Measurements from ENCODE around the gene PDE4B. TPM values are rescaled to one million over a fixed set of nuclear protein-coding genes. Genes with fewer than 3 reads are reported as not detected.
"Not testable (repeated sequence)": the region's sequence is repeated elsewhere in the genome, so short reads cannot be mapped to it uniquely, and the experiment has no call there.

PDE4B gene
- total RNA-seq, 1 experiment from 2014 or later: 9.4 TPM

DNA sequence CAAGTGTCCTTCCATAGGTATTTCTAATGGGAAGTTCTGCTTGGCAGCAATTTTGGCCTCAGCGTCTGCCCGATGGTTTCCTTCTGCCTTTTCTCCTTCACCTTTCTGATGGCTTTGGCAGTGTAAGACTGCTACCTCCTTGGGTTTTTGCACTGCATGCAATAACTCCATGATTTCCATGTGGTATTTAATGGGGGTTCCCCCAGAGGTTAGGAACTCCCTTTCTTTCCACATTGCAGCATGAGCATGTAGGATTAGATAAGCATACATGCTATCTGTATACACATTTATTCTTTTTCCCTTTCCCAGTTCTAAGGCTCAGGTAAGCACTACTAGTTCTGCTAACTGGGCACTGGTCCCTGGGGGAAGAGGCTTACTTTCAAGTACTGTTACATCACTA is 628.2 kb downstream of the PDE4B start:
- not testable (repeated sequence) for DNase-seq (ENCODE audit: low spot score)

DNA sequence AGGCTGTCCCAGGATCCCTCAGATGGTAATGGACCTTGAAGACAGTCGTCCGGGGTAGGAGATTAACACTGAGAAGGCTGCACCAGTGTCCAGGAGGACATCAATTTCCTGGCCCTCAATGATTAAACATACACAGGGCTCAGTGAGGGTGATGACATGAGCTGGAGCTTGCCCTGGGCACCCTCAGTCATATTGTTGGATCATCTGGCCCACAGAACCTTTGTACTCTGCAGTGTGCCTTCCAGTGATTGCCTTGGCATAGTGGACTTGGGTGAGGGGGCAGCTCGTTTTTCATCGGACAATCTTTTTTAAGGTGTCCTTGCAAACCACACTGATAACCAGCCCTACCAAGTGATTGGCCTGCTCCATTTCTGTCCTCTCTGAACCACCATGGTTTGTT is 630.1 kb downstream of the PDE4B start:
- DNase-seq (ENCODE audit: low spot score): no peak
